GM12873 (cell line): ENCODE data around the gene TNFSF12.

Experiments
- TF ChIP-seq, protein P1 (sequence below): IDR thresholded peaks from 2 replicates; pipeline ENCODE4 v1.5.1; 2012; ENCODE audit warnings: low read depth, mild to moderate bottlenecking, moderate library complexity, low read length, control low read depth; ENCODE audit not compliant: insufficient read depth; ENCODE audit errors: missing control alignments

TNFSF12 gene

DNA sequence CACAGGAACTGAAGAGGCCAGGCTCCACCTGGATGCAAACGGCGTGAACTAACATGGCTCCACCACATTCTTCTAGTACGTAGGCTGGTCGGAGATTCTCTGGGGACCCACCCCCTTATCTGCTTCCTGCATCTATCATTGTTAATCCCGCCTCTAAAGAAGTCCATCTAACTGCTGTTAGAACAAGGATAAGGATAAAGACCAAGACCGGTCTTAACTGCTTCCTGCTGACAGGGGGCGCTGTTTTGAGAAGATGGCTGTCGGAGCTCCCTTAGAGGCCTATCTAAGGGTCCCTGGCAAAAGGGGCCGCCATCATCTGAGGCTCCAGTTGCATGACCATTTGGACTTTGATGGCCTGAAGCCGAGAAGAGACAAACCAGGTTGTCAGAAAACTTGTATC is 25.8 kb upstream of the TNFSF12 start:
- TF ChIP-seq, protein P1, sequence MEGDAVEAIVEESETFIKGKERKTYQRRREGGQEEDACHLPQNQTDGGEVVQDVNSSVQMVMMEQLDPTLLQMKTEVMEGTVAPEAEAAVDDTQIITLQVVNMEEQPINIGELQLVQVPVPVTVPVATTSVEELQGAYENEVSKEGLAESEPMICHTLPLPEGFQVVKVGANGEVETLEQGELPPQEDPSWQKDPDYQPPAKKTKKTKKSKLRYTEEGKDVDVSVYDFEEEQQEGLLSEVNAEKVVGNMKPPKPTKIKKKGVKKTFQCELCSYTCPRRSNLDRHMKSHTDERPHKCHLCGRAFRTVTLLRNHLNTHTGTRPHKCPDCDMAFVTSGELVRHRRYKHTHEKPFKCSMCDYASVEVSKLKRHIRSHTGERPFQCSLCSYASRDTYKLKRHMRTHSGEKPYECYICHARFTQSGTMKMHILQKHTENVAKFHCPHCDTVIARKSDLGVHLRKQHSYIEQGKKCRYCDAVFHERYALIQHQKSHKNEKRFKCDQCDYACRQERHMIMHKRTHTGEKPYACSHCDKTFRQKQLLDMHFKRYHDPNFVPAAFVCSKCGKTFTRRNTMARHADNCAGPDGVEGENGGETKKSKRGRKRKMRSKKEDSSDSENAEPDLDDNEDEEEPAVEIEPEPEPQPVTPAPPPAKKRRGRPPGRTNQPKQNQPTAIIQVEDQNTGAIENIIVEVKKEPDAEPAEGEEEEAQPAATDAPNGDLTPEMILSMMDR: peak; percentile 67

DNA sequence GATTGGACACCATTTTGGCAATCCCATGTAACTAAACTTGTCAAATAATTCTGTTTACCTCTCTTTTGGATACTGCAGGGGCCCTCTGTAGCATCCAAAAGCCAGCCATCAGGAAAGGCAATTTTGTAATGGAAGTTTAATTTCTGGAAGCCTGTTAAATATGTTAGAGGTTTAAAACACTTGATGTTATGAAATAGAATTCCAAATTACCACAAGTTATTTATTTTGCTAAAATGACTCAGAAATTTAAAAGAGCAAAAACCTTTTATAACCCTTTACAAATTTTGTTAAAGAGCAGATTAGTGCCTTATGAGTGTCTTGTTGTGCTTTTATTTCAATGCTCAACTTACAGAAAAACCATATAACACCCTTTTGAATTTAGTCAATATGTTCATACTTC is 20.0 kb upstream of the TNFSF12 start:
- TF ChIP-seq, protein P1: no peak

DNA sequence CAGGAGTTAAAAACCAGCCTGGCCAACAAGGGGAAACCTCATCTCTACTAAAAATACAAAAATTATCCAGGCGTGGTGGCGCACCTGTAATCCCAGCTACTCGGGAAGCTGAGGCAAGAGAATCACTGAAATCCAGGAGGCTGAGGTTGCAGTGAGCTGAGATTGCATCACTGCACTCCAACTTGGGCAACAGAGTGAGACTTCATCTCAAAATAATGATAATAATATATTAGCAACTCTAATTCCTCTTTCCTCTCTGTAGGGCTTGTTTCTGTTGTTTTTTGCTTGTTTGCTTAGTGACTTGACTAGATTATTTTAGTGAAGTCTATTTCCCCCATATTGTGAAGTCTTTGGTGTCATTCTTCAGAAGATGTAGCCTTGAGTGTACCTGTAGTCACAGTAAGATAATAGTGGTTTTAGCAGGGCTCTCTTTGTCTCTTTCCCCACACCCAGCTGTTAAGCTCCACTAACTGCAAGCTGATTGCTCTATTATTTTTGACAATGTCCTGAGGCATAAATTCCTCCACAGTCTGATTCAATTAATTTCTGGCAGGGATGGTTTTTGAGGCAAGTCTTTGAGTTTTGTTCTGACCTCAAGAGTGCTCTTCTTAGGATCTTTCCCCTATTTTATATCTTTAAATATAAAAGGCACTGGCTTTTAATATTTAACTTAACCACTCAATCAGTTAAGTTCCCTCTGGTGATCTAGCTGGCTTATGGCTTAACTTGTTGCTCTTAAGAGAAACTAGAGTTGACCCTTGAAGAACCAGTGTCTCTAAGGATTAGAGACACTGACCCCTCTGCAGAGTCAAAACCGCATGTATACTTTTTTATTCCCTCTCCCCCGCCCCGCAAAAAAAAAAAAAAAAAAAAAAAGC is 18.6 kb upstream of the TNFSF12 start:
- TF ChIP-seq, protein P1: no peak

DNA sequence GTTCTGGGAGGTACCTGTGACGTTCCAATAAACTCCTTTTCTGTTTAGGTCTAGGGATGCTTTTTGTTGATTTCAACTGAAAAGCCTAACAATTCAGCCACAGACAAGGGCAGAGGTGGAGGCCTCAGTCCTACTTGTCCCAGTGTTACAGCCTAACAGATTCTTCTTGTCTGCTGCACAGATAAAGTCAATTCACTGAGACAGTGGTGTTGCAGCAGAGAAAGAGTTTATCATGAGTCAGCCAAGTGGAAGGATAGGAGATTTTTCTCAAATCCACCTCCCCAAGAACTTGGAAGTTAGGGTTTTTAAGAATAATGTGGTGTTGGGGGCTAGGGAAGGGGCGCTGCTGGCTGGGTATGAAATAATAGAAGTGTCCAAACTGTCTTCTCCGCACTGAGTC is 10.8 kb upstream of the TNFSF12 start:
- TF ChIP-seq, protein P1: no peak

DNA sequence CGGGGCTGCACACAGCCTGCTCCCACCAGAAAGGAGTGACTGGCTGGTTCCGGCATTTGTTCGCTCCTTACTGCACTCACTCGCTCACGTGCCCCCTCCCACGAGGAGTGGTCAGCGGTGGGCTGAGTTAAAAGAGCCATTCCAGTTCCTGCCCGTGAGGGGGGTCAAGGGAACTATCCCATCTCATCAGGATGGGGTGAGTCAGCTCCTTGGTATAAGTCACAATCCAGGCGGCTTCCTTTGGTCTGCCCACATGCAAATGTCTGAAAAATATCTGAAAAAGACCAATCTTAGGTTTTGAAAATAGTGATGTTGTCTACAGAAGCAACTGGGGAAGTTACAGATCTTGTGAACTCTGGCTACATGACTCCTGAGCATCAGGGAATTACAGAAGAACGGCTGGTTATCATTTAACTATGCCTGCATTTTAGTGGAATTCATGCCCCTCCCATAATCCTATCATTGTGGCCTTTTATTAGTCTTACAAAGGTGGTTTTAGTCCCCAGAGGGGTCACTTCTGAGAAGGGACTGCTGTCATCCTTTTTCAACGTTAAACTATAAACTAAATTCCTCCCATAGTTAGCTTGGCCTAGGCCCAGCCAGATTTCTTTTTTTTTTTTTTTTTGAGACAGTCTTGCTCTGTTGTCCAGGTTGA is 9.8 kb upstream of the TNFSF12 start:
- TF ChIP-seq, protein P1: no peak

DNA sequence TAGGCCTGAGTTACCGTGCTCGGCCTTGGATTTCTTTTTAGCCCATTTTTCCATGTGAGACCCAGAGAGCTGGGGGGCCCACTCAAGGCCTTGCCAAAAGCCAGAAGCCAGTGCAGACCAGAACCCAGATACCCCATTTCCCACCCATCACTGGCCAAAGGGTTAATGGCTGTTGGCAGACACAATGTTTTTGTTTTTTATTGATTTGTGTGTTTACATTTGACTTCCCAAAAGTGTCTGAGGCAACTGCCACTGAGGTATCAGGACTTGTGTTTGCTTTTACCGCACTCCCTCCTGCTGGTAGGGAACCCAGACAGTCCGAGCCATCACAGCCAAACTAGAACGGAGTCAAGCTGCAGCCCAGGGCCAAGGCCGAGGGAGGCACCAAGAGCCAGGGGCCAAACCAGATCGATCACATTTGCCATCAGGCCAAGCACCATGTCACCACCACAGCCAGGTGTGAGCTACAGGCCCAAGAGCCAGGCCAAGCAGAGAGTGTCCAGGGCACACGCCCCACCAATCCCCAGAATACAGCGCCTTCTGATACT is 7.7 kb upstream of the TNFSF12 start:
- TF ChIP-seq, protein P1: no peak

DNA sequence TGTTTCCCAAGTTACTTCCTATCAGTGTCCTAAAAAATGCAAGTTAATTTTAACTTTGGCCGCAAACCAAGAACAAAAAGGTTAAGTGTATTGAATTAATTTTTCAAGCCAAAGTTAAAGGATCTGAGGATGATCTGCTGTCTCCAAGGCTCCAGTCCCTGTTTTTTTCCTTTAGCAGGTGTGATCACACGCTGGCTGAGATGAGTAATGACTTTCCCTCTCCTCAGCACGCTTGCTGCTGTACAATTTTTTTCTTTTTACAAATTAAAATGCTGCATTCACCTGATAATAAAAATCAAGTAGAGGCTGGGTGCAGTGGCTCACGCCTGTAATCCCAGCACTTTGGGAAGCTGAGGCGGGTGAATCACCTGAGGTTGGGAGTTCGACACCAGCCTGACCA is 3.9 kb upstream of the TNFSF12 start:
- TF ChIP-seq, protein P1: no peak
